Duodenal mucosa (tissue), 2 donors: Measurements from ENCODE around the gene TJP3.

Source experiments
- H3K27ac ChIP-seq: one replicate; pipeline ENCODE4 v1.7.0; 2013; ENCODE audit warnings: low read depth, low read length
- H3K27me3 ChIP-seq, 2 donors: one replicate each; pipeline ENCODE4 v1.7.0; 2013; ENCODE audit warnings: low read length in 2 of 2, control low read depth in 1 of 2; ENCODE audit not compliant: insufficient read depth in 2 of 2, control insufficient read depth in 1 of 2
- H3K36me3 ChIP-seq, 2 donors: one replicate each; pipeline ENCODE4 v1.7.0; 2013; ENCODE audit warnings: low read length in 2 of 2, control low read depth in 1 of 2; ENCODE audit not compliant: insufficient read depth in 2 of 2, control insufficient read depth in 1 of 2
- H3K4me1 ChIP-seq, 2 donors: one replicate each; pipeline ENCODE4 v1.7.0; 2013; ENCODE audit warnings: low read length in 2 of 2, control low read depth in 1 of 2; ENCODE audit not compliant: insufficient read depth in 2 of 2, control insufficient read depth in 1 of 2
- H3K4me3 ChIP-seq, 2 donors: one replicate each; pipeline ENCODE4 v1.7.0; 2013; ENCODE audit warnings: low read length in 2 of 2, low read depth in 1 of 2
- H3K9ac ChIP-seq, 2 donors: one replicate each; pipeline ENCODE4 v1.7.0; 2013; ENCODE audit warnings: low read length in 2 of 2, low read depth in 1 of 2
- H3K9me3 ChIP-seq, 2 donors: one replicate each; pipeline ENCODE4 v1.7.0; 2013; ENCODE audit warnings: low read length in 2 of 2, control low read depth in 1 of 2; ENCODE audit not compliant: control insufficient read depth in 1 of 2

Gene TJP3, protein sequence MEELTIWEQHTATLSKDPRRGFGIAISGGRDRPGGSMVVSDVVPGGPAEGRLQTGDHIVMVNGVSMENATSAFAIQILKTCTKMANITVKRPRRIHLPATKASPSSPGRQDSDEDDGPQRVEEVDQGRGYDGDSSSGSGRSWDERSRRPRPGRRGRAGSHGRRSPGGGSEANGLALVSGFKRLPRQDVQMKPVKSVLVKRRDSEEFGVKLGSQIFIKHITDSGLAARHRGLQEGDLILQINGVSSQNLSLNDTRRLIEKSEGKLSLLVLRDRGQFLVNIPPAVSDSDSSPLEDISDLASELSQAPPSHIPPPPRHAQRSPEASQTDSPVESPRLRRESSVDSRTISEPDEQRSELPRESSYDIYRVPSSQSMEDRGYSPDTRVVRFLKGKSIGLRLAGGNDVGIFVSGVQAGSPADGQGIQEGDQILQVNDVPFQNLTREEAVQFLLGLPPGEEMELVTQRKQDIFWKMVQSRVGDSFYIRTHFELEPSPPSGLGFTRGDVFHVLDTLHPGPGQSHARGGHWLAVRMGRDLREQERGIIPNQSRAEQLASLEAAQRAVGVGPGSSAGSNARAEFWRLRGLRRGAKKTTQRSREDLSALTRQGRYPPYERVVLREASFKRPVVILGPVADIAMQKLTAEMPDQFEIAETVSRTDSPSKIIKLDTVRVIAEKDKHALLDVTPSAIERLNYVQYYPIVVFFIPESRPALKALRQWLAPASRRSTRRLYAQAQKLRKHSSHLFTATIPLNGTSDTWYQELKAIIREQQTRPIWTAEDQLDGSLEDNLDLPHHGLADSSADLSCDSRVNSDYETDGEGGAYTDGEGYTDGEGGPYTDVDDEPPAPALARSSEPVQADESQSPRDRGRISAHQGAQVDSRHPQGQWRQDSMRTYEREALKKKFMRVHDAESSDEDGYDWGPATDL

DNA sequence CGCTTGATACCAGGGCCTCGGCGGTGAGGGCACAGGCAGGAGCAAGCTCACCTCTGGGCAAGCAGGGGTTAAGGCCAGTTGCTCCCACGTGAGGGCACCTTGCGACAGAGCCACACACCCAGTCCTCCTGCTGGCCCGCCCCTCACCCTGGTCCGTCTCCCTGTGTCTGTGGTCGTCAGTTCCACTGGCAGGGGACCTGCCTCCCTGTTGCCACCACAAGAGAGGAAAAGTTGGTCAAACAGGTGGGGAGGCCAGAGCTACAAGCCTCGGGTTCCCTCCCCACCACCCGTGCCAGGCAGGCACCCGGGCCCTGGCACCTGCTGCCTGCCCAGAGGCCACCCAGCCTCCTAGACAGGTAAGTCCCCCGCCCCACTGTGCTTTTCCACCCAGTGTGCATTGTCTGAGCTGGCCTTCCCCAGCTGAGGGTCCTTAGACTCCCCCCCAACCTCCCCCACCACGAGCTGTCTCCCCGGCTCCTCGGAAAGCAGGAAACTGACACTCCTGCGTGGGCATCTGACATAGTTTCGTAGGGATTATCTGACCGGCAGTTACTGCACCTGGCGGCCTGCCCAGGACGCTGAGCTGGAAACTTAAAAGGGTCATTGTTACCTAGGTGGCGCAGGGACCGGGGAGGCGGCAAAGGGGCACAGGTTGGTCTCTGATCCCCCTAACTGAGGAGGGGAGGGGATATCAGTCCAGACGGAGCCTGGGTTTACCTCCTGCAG lies at the start of gene TJP3:
TSS of gene TJP3 (plus strand) at position 178 of the 725 bp plus-strand sequence. CDS start 20,049 bp downstream, outside the sequence.
- peaks cover 12 to 18% of the 10 kb centered on the region in 2 donors for H3K4me1 ChIP-seq
- no peaks in the 10 kb centered on the region for H3K27me3 ChIP-seq
- no peaks in the 10 kb centered on the region for H3K9me3 ChIP-seq
- no peaks in the 10 kb centered on the region for H3K36me3 ChIP-seq
- H3K27ac ChIP-seq, result peak within 1 kb of the TSS; percentile 83
- peak within 1 kb of the TSS; percentile 80 to 87 for H3K9ac ChIP-seq
- H3K4me3 ChIP-seq, result peak within 1 kb of the TSS; percentile 82 to 84

DNA sequence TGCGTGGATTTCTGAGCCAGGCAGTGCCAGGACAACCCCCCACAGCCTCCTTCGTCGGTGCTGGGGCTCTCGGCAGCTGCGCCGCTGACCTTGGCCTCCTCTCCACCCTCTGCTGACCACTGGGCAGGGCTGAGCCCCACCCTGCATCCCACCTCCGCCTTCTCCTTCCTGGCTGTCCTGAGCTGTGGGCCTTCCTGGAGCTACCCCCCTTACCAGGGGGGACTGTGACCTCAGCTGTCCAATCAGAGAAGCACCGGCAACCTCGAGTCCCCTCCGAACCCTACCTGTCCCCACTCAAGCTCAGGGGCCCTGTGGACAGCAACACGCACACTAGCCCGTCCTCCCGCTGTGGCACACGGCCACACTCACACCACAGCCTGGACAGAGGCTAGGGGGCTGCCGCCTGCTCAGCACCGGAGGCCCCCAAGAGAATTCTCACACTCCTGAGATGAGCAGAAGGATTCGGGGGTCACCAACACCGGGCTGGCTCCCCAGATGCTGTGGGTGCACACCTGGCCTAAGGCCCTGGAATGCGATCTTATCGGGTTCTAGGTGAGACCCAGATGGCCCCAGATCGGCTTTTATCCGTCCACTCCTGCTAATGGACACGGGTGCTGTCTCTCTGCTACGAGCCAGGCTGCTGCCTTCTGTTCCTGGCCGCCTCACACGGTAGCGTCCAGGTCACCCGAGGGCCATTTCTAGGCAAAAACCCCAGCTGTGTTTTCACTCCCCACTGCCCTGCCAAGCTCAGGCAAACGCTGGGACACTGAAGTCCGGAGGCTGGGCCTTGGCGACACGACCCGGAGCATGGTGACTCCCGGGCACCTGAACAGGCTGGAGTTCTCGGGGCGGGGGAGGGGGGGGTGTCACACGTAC lies 49.1 kb upstream of the TJP3 start:
- peaks cover 5 to 51% of the 10 kb centered on the region in 2 donors for H3K36me3 ChIP-seq
- H3K4me1 ChIP-seq, result no peaks in the 10 kb centered on the region
- H3K9me3 ChIP-seq, result no peaks in the 10 kb centered on the region
- no peak overlapping the region for H3K27ac ChIP-seq
- H3K4me3 ChIP-seq, result no peak overlapping the region
- no peak overlapping the region for H3K9ac ChIP-seq
- no peaks in the 10 kb centered on the region for H3K27me3 ChIP-seq

DNA sequence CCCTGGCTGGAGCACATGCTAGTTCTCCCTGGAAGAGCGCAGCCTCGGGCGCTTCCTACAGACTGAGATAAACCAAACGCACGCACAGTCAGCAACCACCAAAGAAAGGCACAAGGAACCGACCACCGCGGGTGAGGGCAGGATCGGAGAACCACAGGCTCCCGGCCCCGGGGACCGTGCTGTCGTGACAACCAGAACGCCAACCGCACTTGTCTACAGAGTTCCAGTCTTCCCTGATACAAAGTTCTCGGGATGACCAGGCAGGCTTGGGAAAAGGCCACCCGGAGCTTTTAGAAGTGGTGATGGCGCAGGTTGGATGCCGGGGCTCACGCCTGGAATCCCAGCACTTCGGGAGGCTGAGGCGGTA lies 48.5 kb upstream of the TJP3 start:
- no peaks in the 10 kb centered on the region for H3K4me1 ChIP-seq

DNA sequence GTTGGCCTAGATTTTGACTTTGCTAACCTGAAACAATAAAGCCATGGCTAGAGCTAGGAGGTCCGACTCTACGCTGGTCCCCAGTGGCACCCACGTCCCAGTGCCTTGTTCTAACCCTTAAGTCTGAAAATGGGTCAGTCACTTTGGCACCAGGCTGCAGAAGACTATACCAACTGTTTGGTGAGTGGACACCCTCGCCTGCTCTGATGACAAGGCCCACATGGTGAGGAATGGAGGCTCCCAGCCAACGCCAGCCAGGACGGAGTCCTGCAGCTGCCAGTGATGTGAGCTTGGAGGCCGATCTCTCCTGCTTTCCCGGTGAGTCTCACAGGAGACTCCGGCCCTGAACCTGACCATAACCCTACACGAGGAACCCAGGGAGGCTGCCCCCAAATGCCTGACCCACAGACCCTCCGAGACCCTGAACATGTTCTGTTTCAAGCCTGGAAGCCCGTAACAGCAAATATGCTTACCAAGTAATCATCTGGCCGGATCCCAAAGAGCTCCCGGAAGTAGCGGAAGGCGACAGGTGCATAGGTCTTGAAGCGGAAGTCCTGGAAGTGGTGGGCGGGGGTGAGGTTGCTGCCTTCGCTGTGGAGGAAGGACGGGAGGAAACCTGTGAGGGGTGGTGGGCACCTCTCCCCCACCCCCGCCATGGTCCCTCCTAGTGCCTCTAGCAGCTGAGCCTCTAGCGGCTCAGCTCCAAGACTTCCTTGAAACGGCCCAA lies 47.5 kb upstream of the TJP3 start:
- H3K36me3 ChIP-seq, result peaks cover 5 to 61% of the 10 kb centered on the region in 2 donors
- no peak overlapping the region for H3K9ac ChIP-seq
- no peak overlapping the region for H3K4me3 ChIP-seq
- no peak overlapping the region for H3K27ac ChIP-seq
- H3K9me3 ChIP-seq, result no peaks in the 10 kb centered on the region
- H3K4me1 ChIP-seq, result peaks cover 0 to 2% of the 10 kb centered on the region in 2 donors
- H3K27me3 ChIP-seq, result no peaks in the 10 kb centered on the region

More for the DNA sequence above, 48.5 kb upstream of the TJP3 start:
- Histone ChIP-seq H3K9me3 (no peaks in the 10 kb centered on the region), H3K9ac (no peak overlapping the region), H3K36me3 (peaks cover 5 to 57% of the 10 kb centered on the region in 2 donors), H3K27me3 (no peaks in the 10 kb centered on the region), H3K27ac (no peak overlapping the region), H3K4me3 (no peak overlapping the region)

DNA sequence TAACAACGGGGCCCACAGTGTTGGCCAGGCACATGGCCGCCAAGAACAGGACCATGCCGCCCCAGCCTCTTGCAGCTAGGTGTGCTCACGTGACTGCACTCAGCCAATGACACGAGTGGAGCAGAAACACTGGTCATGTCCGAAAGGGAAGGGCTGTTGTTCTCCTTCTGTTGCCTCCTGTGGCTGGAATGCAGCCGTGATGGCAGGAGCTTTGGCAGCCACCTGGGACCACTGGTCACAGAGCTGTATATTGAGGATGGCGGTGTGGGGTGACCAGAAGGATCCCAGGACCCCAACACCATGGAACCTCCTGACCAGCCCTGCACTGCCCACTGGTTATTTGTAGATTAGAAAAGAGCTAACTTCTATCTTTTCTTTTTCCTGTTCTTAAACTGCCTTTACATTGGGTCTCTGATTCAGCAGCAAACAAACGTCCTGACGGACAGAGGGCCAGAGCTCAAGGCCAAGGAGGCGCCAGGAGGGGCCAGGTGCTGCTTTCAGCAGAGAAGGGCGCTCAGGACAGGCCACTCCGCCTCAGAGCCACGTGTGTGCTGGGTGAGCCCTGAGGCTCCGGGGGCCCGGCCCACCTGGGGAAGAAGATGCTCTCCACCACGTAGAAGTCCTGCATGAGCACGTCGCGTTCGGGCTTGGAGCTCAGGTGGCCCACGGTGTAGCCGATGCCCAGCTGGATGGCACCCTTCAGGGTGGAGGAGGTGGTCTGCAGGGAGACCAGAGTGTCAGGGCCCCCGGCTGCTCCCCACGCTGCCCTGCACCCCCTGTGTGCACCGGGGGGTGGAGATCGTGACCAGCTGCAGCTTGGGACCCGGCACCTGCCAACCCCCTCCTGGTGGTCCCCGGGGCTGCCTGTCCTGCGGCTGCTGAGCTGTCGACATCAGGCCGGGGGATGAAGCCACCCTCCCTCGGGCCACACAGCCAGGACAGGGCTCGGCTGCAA lies 46.6 kb upstream of the TJP3 start:
- Histone ChIP-seq H3K27me3 (no peaks in the 10 kb centered on the region), H3K9ac (no peak overlapping the region), H3K4me3 (no peak overlapping the region), H3K27ac (no peak overlapping the region), H3K4me1 (peaks cover 5 to 10% of the 10 kb centered on the region in 2 donors), H3K36me3 (peaks cover 5 to 59% of the 10 kb centered on the region in 2 donors), H3K9me3 (no peaks in the 10 kb centered on the region)

DNA sequence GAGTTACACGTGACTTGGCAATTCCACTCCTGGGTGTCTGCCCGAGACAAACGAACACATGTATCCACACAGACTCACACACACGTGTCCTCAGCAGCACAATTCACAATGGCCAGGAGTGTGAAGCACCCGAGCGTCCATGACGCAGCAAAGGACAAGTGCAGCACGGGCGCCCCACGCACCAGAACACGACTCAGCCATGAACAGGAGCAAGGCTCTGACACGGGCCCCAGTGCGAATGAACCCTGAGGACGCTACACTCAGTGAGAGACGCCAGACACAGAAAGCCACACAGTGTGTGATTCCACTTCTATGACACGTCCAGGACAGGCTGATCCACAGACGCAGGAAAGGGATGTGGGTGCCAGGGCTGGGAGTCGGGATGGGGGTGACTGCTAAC lies 44.3 kb upstream of the TJP3 start:
- Histone ChIP-seq H3K27ac (no peak overlapping the region), H3K27me3 (no peaks in the 10 kb centered on the region), H3K9me3 (no peaks in the 10 kb centered on the region), H3K36me3 (peaks cover 0 to 42% of the 10 kb centered on the region in 2 donors), H3K9ac (no peak overlapping the region), H3K4me3 (no peak overlapping the region), H3K4me1 (peaks cover 10 to 15% of the 10 kb centered on the region in 2 donors)

DNA sequence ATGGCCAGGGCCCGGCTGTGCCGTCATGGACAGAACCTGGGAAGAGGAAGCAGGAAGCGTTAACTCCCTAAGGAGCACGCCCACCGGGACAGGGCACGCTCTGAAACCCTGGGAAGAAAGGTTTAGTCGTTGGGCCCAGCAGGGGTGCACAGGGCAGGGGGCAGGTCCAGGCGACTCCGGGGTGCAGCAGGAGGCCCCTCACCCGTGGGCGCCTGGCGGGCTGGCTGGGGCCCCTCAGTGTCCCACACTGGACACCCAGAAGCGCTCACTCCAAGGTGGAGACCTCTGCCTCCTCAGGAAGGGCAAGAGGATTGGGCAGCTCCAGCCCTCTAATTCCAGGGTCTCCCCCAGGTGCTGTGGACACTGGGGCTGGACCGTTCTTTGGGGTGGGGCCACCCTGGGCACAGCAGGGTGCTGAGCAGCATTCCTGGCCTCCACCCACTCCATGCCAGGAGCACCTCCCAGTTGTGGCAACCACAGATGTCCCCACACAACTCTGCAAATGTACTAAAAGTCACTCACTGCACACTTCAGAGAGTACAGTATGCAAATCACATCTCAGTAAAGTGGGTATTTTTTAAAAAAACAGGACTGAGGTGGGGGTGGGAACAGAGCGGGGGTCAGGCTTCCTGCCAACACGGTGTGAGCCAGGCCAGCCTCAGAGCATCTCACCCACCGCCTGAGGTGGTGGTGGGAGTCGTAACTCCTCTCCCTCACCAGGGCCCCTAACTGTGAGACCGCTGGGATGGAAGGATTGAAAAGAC lies 43.1 kb upstream of the TJP3 start:
- Histone ChIP-seq H3K27me3 (no peaks in the 10 kb centered on the region), H3K27ac (no peak overlapping the region), H3K36me3 (peaks cover 0 to 38% of the 10 kb centered on the region in 2 donors), H3K9ac (no peak overlapping the region), H3K9me3 (no peaks in the 10 kb centered on the region), H3K4me1 (peaks cover 18 to 24% of the 10 kb centered on the region in 2 donors), H3K4me3 (no peak overlapping the region)
